Amygdala (tissue), 56 donors: ENCODE measurements around the gene ATP9A.

ENCODE experiments used
- DNase-seq, 56 donors: peaks; one replicate each; lab custom pipeline; 2025; lab: John Stamatoyannopoulos, UW

ATP9A gene

DNA sequence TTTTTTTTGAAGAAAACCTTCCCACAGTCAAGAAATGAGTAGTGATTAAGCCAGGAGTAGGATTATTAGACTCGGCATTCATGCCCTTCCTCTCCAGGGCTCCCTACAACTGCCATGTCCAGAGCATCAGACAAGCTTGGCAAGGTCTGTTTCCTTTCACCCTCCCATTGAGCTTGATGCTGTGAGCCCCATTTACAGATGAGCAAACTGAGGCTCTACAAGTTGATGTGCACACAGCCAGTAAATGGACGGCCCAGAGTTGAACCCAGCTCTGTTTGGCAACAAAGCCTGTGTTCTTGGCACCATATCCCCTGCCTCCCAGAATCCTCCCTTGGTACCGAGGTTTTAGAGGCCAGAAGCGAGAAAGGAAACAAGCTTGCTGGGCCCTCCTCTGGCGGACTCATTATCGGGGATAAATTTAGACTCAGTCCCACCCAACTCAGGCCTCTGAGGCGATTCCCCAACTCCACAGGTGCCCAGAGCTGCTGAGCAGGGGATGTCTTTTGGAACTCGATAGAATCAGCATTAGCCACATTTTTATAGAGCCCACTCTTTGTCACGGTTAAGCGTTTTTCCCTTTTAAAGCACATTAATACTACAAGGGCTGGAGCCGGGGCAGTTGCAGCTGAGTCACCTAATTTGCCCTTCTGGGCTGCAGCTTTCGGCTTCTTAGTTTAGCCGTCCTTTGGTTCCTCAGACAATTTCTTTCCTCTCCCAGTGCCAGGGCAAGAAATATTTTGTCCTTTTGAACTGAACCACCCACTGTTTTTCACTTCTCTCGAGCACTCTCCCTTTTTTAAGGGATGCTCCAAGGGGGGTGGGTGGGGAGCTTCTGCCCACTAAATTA is 202.7 kb downstream of the ATP9A start:
- peak in 1 of 56 donors; percentile 1 for DNase-seq

DNA sequence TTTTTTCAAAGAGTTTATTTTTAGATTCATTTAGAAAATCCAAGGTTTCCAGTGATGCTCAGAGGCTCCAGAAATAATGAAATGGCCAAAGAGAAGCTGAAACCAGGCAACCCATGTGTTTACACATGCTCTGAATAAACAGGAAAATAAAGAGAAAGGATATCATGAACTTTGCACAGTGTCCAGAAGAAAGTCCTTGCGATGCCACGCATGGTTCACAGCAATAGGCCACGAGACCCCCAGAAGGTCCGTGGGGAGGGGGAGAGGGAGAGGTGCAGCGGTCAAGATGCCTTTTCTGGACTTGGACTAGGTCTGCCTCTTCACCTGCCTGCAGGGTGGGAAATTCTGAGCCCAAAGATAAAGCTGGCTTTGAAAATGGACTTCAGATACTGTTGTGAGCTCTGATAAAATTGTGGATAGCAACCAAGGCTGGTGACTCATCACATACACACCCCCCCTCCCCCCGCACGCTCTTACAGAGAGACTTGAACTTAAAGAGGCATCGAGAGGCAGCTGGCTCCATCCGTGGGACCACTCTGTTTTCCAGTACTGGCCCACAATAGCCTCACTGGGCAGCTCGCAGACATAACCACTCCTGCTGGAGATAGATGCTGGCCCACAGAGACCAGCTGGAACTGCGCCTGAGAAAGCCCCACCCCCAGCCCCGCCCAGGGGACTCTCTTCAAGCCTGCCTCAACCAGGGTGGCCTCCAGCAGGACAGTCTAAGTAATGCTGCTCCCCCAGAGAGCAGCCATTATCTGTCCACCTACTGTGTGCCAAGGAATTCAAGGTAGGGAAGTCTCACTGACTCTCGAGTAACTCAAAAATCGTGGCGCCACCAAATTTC is 204.5 kb downstream of the ATP9A start:
- DNase-seq, result peak in 6 of 56 donors; percentile 8 to 14 (median 12)

DNA sequence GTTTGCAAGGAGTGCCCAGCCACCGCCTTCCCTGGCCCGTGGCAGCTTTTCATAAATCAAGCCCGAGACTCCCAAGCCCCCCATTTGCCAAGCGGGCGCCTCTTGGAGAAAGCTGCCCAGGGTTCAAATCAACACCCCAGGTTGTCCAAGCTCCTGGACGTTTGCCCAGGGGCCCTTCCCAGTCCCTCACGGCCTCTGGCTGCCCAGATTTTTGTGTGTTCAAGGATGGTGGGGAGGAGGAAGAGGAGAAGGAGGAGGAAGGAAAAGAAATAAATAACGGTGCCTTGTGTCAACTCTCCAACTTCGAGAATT is 205.1 kb downstream of the ATP9A start:
- peak in 1 of 56 donors; percentile 22 for DNase-seq

DNA sequence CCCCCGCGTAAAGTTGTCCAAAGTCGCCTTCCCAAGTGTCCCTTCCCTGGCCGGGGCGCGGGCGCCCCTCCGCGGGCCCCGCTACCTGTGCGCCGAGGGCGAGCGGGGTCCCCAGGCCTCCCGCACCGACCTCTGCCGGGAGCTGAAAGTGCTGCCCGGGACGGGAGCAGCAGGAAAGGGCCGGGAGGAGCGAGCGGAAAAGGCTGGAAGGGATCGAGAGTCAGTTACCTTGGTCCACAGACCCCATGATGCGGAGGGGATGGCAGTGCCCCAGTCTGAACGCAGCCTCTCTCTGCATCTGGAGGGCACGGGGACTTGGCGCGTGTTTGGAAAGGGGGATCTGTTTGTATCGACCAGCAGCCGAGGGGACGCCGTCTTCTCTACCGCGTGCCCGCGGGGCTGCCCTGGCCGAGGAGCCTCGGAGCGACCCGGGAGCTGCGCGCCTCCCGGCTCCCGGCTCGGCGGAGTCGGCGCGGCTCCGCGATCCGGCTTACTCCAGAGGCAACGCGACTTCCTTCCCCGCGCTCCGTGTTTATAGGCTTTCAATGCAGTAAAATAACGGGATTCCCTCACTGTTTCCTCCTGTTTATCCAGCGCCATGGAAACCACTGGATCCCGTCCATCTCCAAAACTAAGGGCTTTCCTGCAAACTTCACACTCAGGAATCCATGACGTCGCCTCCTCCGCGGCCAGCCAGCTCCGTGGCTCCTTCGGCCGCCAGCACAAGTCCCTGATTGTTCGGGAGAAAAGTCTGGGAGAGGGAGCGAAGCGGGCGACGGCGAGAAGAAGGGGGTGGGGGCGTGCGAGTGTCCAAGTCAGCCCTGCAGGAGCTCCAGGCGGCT is 205.6 kb downstream of the ATP9A start:
- peak in 50 of 56 donors; percentile 15 to 83 (median 54) for DNase-seq

DNA sequence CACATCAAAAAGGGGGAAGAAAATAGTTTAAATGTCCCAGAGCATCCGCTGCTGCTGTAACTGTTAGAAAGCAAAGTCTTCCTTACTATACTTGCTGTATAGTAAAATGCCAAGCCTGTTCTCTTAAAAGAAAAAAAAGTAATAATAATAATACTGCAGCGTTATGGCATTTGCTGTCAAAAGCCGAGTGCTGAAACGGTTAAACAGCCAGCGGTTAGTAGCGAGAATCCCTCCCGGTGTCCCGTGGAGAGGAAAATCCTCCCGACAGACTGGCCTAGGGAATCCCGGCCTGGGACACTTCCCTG is 206.2 kb downstream of the ATP9A start:
- no peak for DNase-seq

DNA sequence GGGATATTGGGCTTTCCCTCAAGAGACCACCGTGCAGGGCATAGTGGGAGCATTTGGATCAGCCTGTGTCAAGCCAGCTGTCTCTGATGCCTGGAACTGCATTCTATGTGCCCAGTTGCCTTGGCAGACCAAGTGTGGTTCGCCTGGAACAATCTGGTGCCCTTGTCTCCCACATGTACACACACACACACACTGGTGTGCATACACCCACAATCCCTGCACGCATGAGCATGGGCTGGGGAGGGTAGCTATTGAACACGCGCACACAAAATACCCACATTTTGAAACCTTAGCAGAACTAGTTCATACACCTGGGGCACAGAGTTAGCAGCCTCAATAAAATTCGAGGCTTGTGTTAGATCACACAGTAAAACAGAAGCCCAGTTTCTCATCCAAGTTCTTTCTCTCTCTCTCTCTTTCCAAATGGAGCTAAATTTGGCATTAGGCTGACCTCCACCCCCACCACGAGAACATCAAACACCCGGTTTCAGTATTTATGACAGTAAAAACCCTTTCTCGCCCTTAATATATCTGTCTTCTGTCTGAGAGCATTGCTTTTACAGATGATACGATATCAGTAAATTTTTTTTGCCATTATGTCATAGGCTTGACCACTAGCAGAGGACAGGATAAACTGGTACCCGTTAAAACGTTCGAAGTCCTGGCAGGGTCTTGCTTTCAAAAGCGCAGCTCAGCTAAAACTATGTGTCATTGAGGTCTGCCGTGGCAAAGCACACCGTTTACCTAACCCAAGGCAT is 207.5 kb downstream of the ATP9A start:
- no peak for DNase-seq

DNA sequence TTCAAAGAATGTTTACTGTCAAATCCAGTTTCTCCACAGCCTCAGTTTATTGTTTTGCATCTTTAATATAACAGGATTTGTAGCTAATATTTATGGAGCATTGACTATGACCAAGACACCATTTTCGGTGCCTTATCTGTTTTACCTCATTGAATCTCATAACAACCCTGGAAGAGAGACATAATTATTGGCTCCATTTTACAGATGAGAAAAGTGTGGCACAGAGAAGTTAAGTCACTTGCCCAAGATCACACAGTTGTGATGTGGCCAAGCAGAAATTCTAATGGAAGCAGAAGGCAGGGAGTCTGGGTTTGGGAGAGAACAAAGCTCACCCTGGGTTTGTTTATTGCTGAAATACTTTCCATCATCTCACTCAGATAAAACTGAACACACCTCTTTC is 208.1 kb downstream of the ATP9A start:
- no peak for DNase-seq

DNA sequence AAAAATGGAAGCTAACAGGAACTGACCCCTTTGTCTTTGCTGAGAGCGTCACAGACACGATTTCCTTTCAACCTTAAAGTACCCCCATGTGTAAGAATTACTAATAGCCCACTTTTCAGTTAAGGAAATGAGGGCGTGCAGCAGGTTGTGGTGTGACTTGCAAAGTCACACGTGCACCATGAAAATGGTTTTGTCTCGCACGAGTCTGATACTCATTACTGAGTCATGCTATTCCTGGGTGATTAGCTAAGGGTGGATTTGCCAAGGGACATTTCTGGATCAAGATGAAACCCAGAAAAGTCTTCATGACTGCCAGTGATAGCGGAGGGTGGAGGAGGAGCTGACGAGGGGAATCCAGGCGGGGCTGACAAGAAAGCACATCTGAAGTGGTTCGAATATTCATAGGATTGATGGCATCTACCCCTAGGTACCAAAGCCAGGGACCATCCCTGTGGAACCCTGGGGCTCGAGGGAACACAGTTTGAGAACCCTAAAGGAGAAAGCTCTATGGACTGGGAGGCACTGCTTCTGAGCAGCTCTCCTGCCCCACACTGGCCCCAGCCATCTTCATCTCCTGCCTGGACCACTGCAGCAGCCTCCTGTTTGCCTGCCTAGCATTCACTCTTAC is 213.5 kb downstream of the ATP9A start:
- DNase-seq, result no peak

DNA sequence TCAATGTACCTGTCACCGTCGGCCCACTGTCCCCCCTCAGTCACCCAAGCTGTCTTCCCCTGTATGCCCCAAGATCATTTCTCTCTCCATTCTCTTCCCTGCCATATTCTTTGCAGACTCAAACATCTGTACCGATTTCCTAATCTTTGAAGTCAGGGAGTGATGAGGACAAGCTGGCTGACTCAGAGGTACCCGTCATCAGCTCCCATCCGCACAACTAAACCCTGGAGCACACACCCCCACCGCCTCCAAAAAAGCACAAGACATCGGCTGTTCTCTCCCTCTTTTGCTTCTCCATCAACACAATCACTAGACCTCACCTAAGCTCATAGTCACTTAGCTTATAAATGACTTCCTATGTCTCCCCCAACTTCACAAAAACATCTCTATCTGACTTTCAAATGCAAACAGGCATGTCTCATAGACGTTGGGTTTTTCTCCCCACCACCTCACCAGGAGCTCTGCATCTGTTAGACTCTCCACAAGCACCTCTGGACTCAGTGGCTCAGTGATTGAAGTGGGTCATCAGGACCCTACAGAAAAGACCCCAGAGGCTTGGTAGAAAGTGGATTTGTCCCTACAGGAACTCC is 214.2 kb downstream of the ATP9A start:
- no peak for DNase-seq

DNA sequence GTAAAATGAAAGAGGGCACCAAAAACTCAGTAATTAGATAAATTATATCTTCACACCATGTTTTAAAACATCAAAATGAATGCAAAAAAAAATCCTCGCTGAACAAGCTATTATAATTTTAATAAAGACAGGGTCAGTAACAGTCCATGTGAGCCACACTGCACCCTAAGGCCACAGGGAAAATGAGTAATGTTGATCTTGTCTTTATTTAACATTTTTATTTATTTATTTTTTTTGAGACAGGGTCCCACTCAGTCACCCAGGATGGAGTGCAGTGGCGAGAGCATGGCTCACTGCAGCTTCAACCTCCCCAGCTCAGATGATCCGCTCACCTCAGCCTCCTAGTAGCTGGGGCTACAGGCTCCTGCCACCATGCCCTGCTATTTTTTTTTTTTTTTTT is 217.0 kb downstream of the ATP9A start:
- no peak for DNase-seq

DNA sequence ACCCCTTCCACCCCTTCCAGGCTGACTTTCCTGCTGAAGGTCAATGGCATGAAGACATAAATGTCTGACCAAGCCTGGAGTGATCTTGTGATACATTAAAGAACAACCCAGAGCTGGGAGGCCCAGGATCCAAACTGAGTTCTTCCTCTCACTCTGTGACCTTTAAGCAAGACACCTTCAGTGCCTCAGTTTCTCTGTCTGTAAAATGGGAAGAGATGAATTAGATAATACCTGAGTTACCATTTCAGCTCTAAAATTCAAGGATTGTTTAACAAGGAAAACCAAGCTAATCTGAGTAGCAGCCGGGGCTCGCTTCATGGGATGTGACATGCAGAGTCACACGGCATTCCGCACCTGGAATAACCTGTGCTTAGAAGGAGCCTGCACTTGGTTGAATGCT is 218.7 kb downstream of the ATP9A start:
- no peak for DNase-seq

DNA sequence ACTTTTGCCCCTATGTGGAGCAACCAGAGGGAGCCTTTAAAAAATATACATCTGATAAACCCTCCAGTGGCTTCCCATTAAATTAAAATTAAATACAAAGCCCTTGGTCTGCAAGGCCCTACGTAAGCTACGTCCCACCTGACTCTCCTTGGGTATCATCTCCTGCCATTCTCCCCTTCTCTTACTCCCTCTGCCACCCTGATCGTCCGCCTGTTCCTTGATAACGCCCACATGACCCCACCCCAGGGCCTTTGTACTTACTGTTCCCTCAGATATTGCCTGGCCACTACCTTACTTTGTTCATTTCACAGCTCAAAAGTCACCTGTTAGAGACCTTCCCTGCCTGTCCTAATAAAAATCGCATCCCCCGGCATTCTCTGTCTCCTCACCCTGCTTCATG is 220.2 kb downstream of the ATP9A start:
- no peak for DNase-seq
